Measurements from ENCODE around the gene TSPAN6.

The TSPAN6 gene

GRCh38 chrX:100652266-100652665 lies 15.7 kb upstream of the TSPAN6 start:
- Histone ChIP-seq H3K4me1 (ENCODE audit: control insufficient read depth, insufficient read depth, low read length) (no peaks in the 10 kb centered on the region), H3K36me3 (ENCODE audit: control insufficient read depth in 2 of 2, insufficient read depth in 1 of 2, low read length in 2 of 2) (peaks cover 0 to 3% of the 10 kb centered on the region in 2 experiments; a peak in 1 of 3 replicates)

GRCh38 chrX:100650841-100651240 lies 14.2 kb upstream of the TSPAN6 start:
- Histone ChIP-seq H3K36me3 (ENCODE audit: control insufficient read depth in 2 of 2, insufficient read depth in 1 of 2, low read length in 2 of 2) (peaks cover 0 to 3% of the 10 kb centered on the region in 2 experiments; a peak in 1 of 3 replicates), H3K4me1 (ENCODE audit: control insufficient read depth, insufficient read depth, low read length) (no peaks in the 10 kb centered on the region), H3K27ac (ENCODE audit: extremely low read depth, low read depth, low read length) (no peak overlapping the region), H3K9me3 (ENCODE audit: control insufficient read depth, insufficient read depth, low read depth, low read length) (no peaks in the 10 kb centered on the region), H3K4me3 (ENCODE audit: low read depth, low read length) (no peak overlapping the region)
- POLR2A ChIA-PET, result no interaction called here
- CTCF ChIA-PET, result interaction anchor here (5.8 kb wide), 1 partner anchor 21 kb away, joined by 25 read pairs; no protein-coding TSS in a partner anchor
- TF ChIP-seq ZNF530 (tag by site-specific recombination; IDR thresholded peaks at IDR 0.05; ENCODE audit: low read depth) (no peak), ZNF521 (tag by site-specific recombination; IDR thresholded peaks at IDR 0.05) (no peak), BCL6B (tag by site-specific recombination; IDR thresholded peaks at IDR 0.05) (no peak), ZSCAN5A (tag by site-specific recombination; IDR thresholded peaks at IDR 0.05) (no peak), GLI4 (tag by site-specific recombination; IDR thresholded peaks at IDR 0.05) (no peak), ZNF510 (tag by site-specific recombination; IDR thresholded peaks at IDR 0.05; ENCODE audit: insufficient replicate concordance) (no peak), ZNF175 (tag by site-specific recombination; IDR thresholded peaks at IDR 0.05) (no peak), PRDM10 (tag by site-specific recombination; IDR thresholded peaks at IDR 0.05) (no peak), ZNF37A (tag by site-specific recombination; IDR thresholded peaks at IDR 0.05) (no peak), ZFHX2 (tag by site-specific recombination; conservative IDR thresholded peaks at IDR 0.05) (no peak), REPIN1 (tag by site-specific recombination; IDR thresholded peaks at IDR 0.05; ENCODE audit: low read depth) (no peak), ZNF585B (tag by site-specific recombination; IDR thresholded peaks at IDR 0.05) (no peak), SP2 (tag by site-specific recombination; IDR thresholded peaks at IDR 0.05) (no peak), ZNF843 (tag by site-specific recombination; IDR thresholded peaks at IDR 0.05) (no peak)
- TF ChIP-seq, protein P1, sequence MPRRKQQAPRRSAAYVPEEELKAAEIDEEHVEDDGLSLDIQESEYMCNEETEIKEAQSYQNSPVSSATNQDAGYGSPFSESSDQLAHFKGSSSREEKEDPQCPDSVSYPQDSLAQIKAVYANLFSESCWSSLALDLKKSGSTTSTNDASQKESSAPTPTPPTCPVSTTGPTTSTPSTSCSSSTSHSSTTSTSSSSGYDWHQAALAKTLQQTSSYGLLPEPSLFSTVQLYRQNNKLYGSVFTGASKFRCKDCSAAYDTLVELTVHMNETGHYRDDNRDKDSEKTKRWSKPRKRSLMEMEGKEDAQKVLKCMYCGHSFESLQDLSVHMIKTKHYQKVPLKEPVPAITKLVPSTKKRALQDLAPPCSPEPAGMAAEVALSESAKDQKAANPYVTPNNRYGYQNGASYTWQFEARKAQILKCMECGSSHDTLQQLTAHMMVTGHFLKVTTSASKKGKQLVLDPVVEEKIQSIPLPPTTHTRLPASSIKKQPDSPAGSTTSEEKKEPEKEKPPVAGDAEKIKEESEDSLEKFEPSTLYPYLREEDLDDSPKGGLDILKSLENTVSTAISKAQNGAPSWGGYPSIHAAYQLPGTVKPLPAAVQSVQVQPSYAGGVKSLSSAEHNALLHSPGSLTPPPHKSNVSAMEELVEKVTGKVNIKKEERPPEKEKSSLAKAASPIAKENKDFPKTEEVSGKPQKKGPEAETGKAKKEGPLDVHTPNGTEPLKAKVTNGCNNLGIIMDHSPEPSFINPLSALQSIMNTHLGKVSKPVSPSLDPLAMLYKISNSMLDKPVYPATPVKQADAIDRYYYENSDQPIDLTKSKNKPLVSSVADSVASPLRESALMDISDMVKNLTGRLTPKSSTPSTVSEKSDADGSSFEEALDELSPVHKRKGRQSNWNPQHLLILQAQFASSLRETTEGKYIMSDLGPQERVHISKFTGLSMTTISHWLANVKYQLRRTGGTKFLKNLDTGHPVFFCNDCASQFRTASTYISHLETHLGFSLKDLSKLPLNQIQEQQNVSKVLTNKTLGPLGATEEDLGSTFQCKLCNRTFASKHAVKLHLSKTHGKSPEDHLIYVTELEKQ (tag by site-specific recombination; IDR thresholded peaks at IDR 0.05; ENCODE audit: borderline replicate concordance), result no peak

More at GRCh38 chrX:100652266-100652665, 15.7 kb upstream of the TSPAN6 start:
- no peak overlapping the region for H3K4me3 ChIP-seq (ENCODE audit: low read depth, low read length)
- no peak overlapping the region for H3K27ac ChIP-seq (ENCODE audit: extremely low read depth, low read depth, low read length)
- no peaks in the 10 kb centered on the region for H3K9me3 ChIP-seq (ENCODE audit: control insufficient read depth, insufficient read depth, low read depth, low read length)
- TF ChIP-seq ZFP41 (tag by site-specific recombination; IDR thresholded peaks at IDR 0.05; ENCODE audit: borderline replicate concordance) (no peak), ZNF169 (tag by site-specific recombination; IDR thresholded peaks at IDR 0.05) (no peak), ZNF645 (tag by site-specific recombination; IDR thresholded peaks at IDR 0.05) (no peak), IKZF3 (tag by site-specific recombination; IDR thresholded peaks at IDR 0.05) (no peak), ZNF610 (tag by site-specific recombination; IDR thresholded peaks at IDR 0.05; ENCODE audit: borderline replicate concordance) (no peak), TRIM28 (IDR thresholded peaks at IDR 0.05; ENCODE audit: borderline replicate concordance, low read length) (no peak), ZNF292 (tag by site-specific recombination; IDR thresholded peaks at IDR 0.05; ENCODE audit: borderline replicate concordance, low read depth) (no peak), GLIS2 (tag by site-specific recombination; IDR thresholded peaks at IDR 0.05) (no peak), ZNF426 (tag by site-specific recombination; IDR thresholded peaks at IDR 0.05) (no peak)
- TF ChIP-seq, protein P2, sequence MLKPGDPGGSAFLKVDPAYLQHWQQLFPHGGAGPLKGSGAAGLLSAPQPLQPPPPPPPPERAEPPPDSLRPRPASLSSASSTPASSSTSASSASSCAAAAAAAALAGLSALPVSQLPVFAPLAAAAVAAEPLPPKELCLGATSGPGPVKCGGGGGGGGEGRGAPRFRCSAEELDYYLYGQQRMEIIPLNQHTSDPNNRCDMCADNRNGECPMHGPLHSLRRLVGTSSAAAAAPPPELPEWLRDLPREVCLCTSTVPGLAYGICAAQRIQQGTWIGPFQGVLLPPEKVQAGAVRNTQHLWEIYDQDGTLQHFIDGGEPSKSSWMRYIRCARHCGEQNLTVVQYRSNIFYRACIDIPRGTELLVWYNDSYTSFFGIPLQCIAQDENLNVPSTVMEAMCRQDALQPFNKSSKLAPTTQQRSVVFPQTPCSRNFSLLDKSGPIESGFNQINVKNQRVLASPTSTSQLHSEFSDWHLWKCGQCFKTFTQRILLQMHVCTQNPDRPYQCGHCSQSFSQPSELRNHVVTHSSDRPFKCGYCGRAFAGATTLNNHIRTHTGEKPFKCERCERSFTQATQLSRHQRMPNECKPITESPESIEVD (tag by site-specific recombination; IDR thresholded peaks at IDR 0.05), result no peak
- CTCF ChIA-PET, result interaction anchor here (0.6 to 5.8 kb wide), 6 partner anchors 9 to 130 kb away, joined by 3 to 25 read pairs (median 4); partner anchors contain the start of gene SRPX2
- POLR2A ChIA-PET, result no interaction called here

Measured in HEK293 (cell line).